ENCODE results near the gene SLC12A8. TPM values are rescaled to one million over a fixed set of nuclear protein-coding genes. Genes with fewer than 3 reads are reported as not detected.
A peak's percentile ranks its signal among the peaks of the same experiment; 100 is the strongest.

Gene SLC12A8
- total and polyA plus RNA-seq, 9 of the 15 experiments (the other 6 are each of a cell fraction or from before 2014, with no cell fraction given): 0.04 to 0.33 (median 0.09) TPM; not detected in 4

DNA sequence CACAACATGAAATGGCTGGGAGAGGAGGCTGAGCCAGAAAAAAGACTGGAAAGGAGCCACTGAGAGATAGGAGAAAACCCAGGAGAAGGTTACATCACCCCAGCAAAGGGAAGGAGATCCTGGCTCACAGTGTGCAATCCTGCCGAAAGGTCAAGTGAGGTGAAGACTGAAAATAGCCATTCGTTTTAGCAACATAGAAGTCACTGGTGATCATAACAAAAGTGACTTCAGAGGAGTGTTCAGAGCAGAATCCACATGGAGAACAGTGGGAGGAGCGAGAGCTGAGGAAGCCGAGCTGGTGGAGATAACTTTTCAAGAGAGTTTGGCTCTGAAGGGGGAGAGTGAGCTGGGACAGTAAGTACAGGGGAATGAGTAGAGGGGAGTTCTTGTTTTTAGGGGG, 151.4 kb downstream of the SLC12A8 start:
- Histone ChIP-seq H3K9ac (ENCODE audit: insufficient read depth in 1 of 2, low read depth in 2 of 2, low read length in 2 of 2) (no peak overlapping the region), H2AFZ (ENCODE audit: low read depth, low read length) (no peak overlapping the region), H3K27me3 (ENCODE audit: control insufficient read depth in 2 of 2, insufficient read depth in 2 of 2, low read length in 2 of 2) (peaks cover 0 to 28% of the 10 kb centered on the region in 2 experiments; a peak in 4 of 5 replicates), H3K4me2 (ENCODE audit: insufficient read depth, low read length) (no peak overlapping the region), H3K4me3 (no peak overlapping the region), H3K4me1 (replicated peaks in 1 of 2; ENCODE audit: control insufficient read depth in 2 of 2, insufficient read depth in 2 of 2, low read length in 2 of 2) (peaks cover 0 to under 1% of the 10 kb centered on the region in 2 experiments; a peak in 2 of 5 replicates), H4K20me1 (replicated peaks; ENCODE audit: control insufficient read depth, insufficient read depth, low read length) (no peaks in the 10 kb centered on the region), H3K9me1 (ENCODE audit: control insufficient read depth, insufficient read depth, low read length) (no peaks in the 10 kb centered on the region), H3K79me2 (ENCODE audit: control insufficient read depth, insufficient read depth, low read length) (no peaks in the 10 kb centered on the region), H3K9me3 (replicated peaks; ENCODE audit: control insufficient read depth, insufficient read depth, low read depth, low read length) (no peaks in the 10 kb centered on the region), H3K27ac (ENCODE audit: extremely low read depth, low read depth, low read length) (no peak overlapping the region), H3K36me3 (ENCODE audit: control insufficient read depth, insufficient read depth, low read length) (no peaks in the 10 kb centered on the region)
- 0% methylated on average over 1 of the region's 4 CpGs for WGBS (ENCODE audit: insufficient coverage, low coverage, missing lambda C conversion rate)
- FAIRE-seq (no peak), ATAC-seq (no peak), DNase-seq (ENCODE audit: extremely low read depth in 1 of 4, low spot score in 3 of 4) (no peak)
- ChIA-PET POLR2A (interaction anchor here (0.6 to 0.9 kb wide), 2 partner anchors 23 to 1698 kb away, joined by 3 read pairs; no protein-coding TSS in a partner anchor), CTCF (ENCODE audit: low intra/inter-chr PET ratio) (no interaction called here)
- TF ChIP-seq MEF2D (tag; conservative IDR thresholded peaks at IDR 0.05; ENCODE audit: low read depth) (peak; percentile 61; the same call in 1 of the 2 replicates), KDM2B (CRISPR knock-in tag; IDR thresholded peaks at IDR 0.05) (no peak), CEBPG (CRISPR knock-in tag; IDR thresholded peaks at IDR 0.05) (no peak), CEBPG (tag; conservative IDR thresholded peaks at IDR 0.05 in 1 of 2, IDR thresholded peaks at IDR 0.05 in 1 of 2) (peak in 1 of 2 experiments; percentile 84; a peak in 2 of 4 replicates)
- BruUV-seq (replicated peaks): no TSS peak
- intact Hi-C loops (cut with micrococcal nuclease): no loop called here
- in situ Hi-C loops (cut with MboI): no loop called here

DNA sequence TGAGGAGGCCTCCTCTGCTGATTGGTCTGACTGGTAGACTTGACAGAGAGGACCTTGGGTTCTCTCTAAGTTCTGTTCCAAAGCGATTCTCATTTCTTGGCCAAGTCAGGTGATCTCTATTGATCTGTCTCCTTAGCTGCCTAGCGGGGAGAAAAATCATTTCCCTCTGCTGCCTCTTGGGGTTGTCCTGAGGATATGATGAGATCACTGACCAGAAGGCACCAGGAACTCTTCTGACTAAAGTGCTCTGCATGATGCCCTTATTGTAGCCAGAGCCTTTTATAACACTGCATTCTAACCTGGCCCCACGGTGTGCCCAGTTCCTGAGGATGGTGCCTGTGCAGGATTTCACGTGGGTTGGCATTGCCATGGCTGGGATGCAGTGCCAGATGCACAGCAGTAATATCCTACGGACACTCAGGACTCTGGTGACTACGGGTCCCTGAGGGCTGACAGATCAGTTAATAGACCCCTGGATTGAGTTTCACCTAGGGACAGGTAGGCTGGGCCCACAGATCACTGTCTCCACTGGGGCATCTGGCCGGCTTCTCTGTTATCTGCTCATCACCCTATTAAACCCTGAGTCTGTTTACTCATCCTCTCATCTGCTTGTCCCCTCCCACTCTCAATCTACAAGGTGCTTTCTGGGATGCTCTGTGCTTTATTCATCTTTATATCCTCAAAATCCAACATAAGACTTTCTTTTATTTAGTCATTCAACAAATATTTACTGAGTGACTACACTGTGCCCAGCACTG, 152.9 kb downstream of the SLC12A8 start:
- Histone ChIP-seq H3K9me3 (replicated peaks; ENCODE audit: control insufficient read depth, insufficient read depth, low read depth, low read length) (no peaks in the 10 kb centered on the region), H3K4me3 (no peak overlapping the region), H3K4me2 (ENCODE audit: insufficient read depth, low read length) (no peak overlapping the region), H3K27ac (ENCODE audit: extremely low read depth, low read depth, low read length) (no peak overlapping the region), H3K79me2 (ENCODE audit: control insufficient read depth, insufficient read depth, low read length) (no peaks in the 10 kb centered on the region), H3K9me1 (ENCODE audit: control insufficient read depth, insufficient read depth, low read length) (no peaks in the 10 kb centered on the region), H3K4me1 (replicated peaks in 1 of 2; ENCODE audit: control insufficient read depth in 2 of 2, insufficient read depth in 2 of 2, low read length in 2 of 2) (peaks cover 0 to 11% of the 10 kb centered on the region in 2 experiments; a peak in 2 of 5 replicates), H3K9ac (ENCODE audit: insufficient read depth in 1 of 2, low read depth in 2 of 2, low read length in 2 of 2) (no peak overlapping the region), H4K20me1 (replicated peaks; ENCODE audit: control insufficient read depth, insufficient read depth, low read length) (no peaks in the 10 kb centered on the region), H3K27me3 (ENCODE audit: control insufficient read depth in 2 of 2, insufficient read depth in 2 of 2, low read length in 2 of 2) (peaks cover 6 to 30% of the 10 kb centered on the region in 2 experiments), H3K36me3 (ENCODE audit: control insufficient read depth, insufficient read depth, low read length) (no peaks in the 10 kb centered on the region), H2AFZ (ENCODE audit: low read depth, low read length) (no peak overlapping the region)
- intact Hi-C loops (cut with micrococcal nuclease) (no loop called here), in situ Hi-C loops (cut with MboI) (no loop called here)
- DNase-seq (ENCODE audit: extremely low read depth in 1 of 4, low spot score in 3 of 4) (no peak), FAIRE-seq (no peak), ATAC-seq (no peak)
- 0% methylated on average over 7 of the region's 7 CpGs for WGBS (ENCODE audit: insufficient coverage, low coverage, missing lambda C conversion rate)
- no TSS peak for BruUV-seq (replicated peaks)
- CTCF ChIA-PET (ENCODE audit: low intra/inter-chr PET ratio): no interaction called here
- POLR2A ChIA-PET: no interaction called here
- no peak for TF ChIP-seq JUND (IDR thresholded peaks at IDR 0.05; ENCODE audit: borderline replicate concordance, low read depth, low read length)
- TF ChIP-seq JUND (tag; IDR thresholded peaks at IDR 0.05; ENCODE audit: borderline replicate concordance, low read depth, low read length): no peak
- TF ChIP-seq, protein P1, sequence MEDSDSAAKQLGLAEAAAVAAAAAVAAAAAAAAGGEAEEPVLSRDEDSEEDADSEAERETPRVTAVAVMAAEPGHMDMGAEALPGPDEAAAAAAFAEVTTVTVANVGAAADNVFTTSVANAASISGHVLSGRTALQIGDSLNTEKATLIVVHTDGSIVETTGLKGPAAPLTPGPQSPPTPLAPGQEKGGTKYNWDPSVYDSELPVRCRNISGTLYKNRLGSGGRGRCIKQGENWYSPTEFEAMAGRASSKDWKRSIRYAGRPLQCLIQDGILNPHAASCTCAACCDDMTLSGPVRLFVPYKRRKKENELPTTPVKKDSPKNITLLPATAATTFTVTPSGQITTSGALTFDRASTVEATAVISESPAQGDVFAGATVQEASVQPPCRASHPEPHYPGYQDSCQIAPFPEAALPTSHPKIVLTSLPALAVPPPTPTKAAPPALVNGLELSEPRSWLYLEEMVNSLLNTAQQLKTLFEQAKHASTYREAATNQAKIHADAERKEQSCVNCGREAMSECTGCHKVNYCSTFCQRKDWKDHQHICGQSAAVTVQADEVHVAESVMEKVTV (CRISPR knock-in tag; IDR thresholded peaks at IDR 0.05): no peak
- TF ChIP-seq WHSC1 (IDR thresholded peaks at IDR 0.05; ENCODE audit: low read length): no peak
- no peak for TF ChIP-seq CBX8 (IDR thresholded peaks at IDR 0.05; ENCODE audit: borderline replicate concordance, extremely low read depth, low read depth, low read length, poor library complexity, severe bottlenecking)
- no peak for TF ChIP-seq PTBP1 (IDR thresholded peaks at IDR 0.05; ENCODE audit: low read depth, low read length)
- TF ChIP-seq NELFE (IDR thresholded peaks at IDR 0.05; ENCODE audit: insufficient read depth, insufficient read length): no peak
